ENCODE measurements around the gene NPFF. TPM values are rescaled to one million over a fixed set of nuclear protein-coding genes. Genes with fewer than 3 reads are reported as not detected.

Gene NPFF
- total RNA-seq, 1 experiment from 2014 or later: not detected

DNA sequence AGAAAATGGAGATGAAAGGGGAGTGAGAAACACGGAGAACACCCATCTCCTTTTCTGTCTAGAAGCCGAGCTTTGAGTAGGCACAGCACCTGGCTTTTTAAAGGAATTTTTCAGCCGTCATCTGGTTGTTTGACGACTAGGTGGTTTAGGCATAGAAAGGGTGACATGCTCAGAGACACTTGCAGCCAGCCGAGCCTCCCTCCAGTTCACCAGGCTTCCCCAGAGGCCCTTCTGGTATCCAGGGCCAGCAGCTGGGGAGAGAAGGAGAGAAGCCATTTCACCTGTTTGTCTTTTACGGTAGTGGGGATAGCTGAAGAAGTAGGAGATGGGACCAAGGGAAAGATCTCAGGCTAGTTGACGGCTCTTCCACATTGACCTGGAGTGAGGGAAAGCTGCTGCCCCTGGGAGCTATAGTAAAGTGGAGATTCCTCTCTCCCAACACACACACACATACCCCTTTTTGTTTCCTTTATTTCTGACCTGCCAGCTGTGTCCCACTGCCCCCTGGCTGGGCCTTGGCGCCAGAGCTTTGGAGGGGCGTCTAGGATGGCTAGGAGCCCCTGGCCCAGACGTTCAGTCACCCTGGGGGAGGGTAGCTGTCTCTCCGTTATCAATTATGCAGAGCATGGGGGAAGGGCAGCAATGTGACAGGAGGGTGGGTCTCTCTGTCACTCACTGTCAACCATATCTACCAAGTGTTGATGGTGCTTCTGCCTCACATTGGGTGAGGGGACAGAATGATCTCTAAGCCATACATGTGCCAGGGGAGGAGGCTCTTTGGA is 13.5 kb downstream of the NPFF start:
- no peaks in the 10 kb centered on the region for H3K9me3 ChIP-seq (ENCODE audit: insufficient read depth, low read depth)
- H2AFZ ChIP-seq: peak overlapping the region; percentile 92
- ChIA-PET CTCF (interaction anchor here (0.6 to 0.9 kb wide), 2 partner anchors 132 to 173 kb away, joined by 4 to 5 read pairs; partner anchors contain the start of genes AAAS and ATF7), POLR2A (ENCODE audit: unreplicated experiment) (interaction anchor here (0.6 to 0.7 kb wide), 3 partner anchors 77 to 679 kb away, joined by 4 to 22 read pairs (median 5); no protein-coding TSS in a partner anchor)
- H3K79me2 ChIP-seq (ENCODE audit: low read depth): no peaks in the 10 kb centered on the region
- H3K4me3 ChIP-seq: peak overlapping the region; percentile 64
- H3K27ac ChIP-seq: no peak overlapping the region
- DNase-seq: peak in 1 of 2 experiments; percentile 6
- peaks cover 25% of the 10 kb centered on the region; the same call in 1 of the 2 replicates for H3K4me1 ChIP-seq (replicated peaks; ENCODE audit: insufficient read depth)
- H3K4me2 ChIP-seq: peak overlapping the region; percentile 83
- no peaks in the 10 kb centered on the region for H3K9me2 ChIP-seq (ENCODE audit: insufficient read depth)
- H3K27me3 ChIP-seq (ENCODE audit: insufficient read depth, low read depth): no peaks in the 10 kb centered on the region
- no peaks in the 10 kb centered on the region for H3K36me3 ChIP-seq (ENCODE audit: low read depth)
- H4K20me1 ChIP-seq (ENCODE audit: insufficient read depth): no peaks in the 10 kb centered on the region
- BruUV-seq (replicated peaks): no TSS peak
- peaks cover 29% of the 10 kb centered on the region for H3F3A ChIP-seq (ENCODE audit: insufficient read depth, low read depth)
- intact Hi-C loops (cut with micrococcal nuclease; ENCODE audit: unreplicated experiment): no loop called here
- TF ChIP-seq EZH2 (IDR thresholded peaks at IDR 0.05; ENCODE audit: low read depth) (no peak), CTCF (conservative IDR thresholded peaks at IDR 0.05) (no peak)

DNA sequence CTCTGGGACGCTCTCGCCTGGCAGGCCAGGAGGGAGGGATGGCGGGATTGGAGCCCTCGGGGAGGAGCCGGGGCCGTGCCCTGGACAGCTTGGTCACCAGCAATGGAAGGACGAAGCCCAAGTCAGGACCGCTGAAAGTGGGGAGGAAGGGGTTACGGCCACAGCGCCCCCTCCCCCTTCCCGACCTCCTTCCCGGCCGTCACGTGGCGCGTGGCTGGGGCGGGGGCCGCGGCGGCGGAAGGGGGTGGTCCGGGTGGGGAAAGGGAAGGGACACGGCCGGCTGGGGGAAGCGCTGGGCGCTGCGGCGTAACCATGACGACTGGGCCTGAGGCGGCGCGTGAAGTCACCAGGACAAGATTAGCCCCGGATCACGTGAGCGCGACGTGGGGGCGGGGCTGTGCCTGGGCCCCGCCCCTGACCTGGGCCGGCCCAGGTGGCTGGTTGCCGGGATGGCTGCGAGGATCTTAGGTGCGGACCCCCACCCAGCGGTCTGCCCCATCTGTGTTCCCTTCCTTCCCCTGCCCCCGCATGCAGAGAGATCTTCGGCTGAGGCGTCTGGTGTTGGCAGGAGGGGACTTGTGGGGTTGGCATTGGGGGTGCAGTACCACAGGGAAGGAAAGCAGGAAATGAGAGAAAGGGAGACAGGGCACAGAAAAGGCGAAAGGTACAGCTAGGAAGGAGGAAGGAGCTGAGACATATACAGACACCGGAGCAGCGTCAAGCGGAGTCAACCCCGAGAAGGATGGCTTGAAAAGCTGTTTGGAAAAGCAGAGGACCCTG is 14.3 kb downstream of the NPFF start:
- Histone ChIP-seq H3K27ac (no peak overlapping the region), H3K4me3 (peak overlapping the region; percentile 64), H4K20me1 (ENCODE audit: insufficient read depth) (no peaks in the 10 kb centered on the region), H3K4me2 (peak overlapping the region; percentile 83), H3K79me2 (ENCODE audit: low read depth) (no peaks in the 10 kb centered on the region), H3F3A (ENCODE audit: insufficient read depth, low read depth) (peaks cover 29% of the 10 kb centered on the region), H3K4me1 (replicated peaks; ENCODE audit: insufficient read depth) (peaks cover 25% of the 10 kb centered on the region; the same call in 1 of the 2 replicates), H3K9me3 (ENCODE audit: insufficient read depth, low read depth) (no peaks in the 10 kb centered on the region), H3K36me3 (ENCODE audit: low read depth) (no peaks in the 10 kb centered on the region), H2AFZ (peak overlapping the region; percentile 92), H3K27me3 (ENCODE audit: insufficient read depth, low read depth) (no peaks in the 10 kb centered on the region), H3K9me2 (ENCODE audit: insufficient read depth) (no peaks in the 10 kb centered on the region)
- TF ChIP-seq CTCF (conservative IDR thresholded peaks at IDR 0.05) (no peak), EZH2 (IDR thresholded peaks at IDR 0.05; ENCODE audit: low read depth) (no peak)
- intact Hi-C loops (cut with micrococcal nuclease; ENCODE audit: unreplicated experiment): no loop called here
- POLR2A ChIA-PET (ENCODE audit: unreplicated experiment): interaction anchor here (0.6 to 0.7 kb wide), 3 partner anchors 76 to 680 kb away, joined by 4 to 22 read pairs (median 5); no protein-coding TSS in a partner anchor
- DNase-seq: peak; percentile 68 to 93
- BruUV-seq (replicated peaks): TSS peak; percentile 75
- CTCF ChIA-PET: interaction anchor here (0.9 kb wide), 1 partner anchor 172 kb away, joined by 4 read pairs; the partner anchor contains the start of gene AAAS

DNA sequence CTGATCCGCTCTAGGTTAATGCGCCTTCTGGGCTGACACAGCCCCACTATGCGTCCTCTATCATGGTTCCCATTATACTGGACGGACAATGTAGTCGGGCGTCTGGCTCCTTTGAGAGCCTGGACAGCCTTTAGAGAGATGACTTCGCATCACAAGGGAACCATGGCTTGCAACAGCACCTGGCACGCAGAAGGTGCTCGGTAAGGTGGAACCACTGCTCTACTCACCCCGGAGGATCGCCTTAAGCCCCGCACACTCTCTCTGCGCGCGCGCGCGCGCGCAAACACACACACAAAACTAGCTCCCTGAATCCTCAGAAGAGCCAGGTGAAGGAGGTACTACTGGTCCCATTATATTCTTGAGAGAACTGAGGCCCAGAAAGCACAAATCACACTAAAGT is 15.1 kb downstream of the NPFF start:
- POLR2A ChIA-PET (ENCODE audit: unreplicated experiment): interaction anchor here (0.6 kb wide), 1 partner anchor 9 kb away, joined by 4 read pairs; the partner anchor contains the start of gene TARBP2
- intact Hi-C loops (cut with micrococcal nuclease; ENCODE audit: unreplicated experiment): no loop called here
- TSS peak; percentile 66 for BruUV-seq (replicated peaks)

More for the DNA sequence above, 15.1 kb downstream of the NPFF start:
- Histone ChIP-seq H3K4me3 (no peak overlapping the region; the same call in 1 of the 2 replicates), H3K4me2 (peak overlapping the region; percentile 83), H3K27me3 (ENCODE audit: insufficient read depth, low read depth) (no peaks in the 10 kb centered on the region), H4K20me1 (ENCODE audit: insufficient read depth) (no peaks in the 10 kb centered on the region), H3F3A (ENCODE audit: insufficient read depth, low read depth) (peaks cover 29% of the 10 kb centered on the region), H3K36me3 (ENCODE audit: low read depth) (no peaks in the 10 kb centered on the region), H3K27ac (no peak overlapping the region), H3K9me2 (ENCODE audit: insufficient read depth) (no peaks in the 10 kb centered on the region), H3K79me2 (ENCODE audit: low read depth) (no peaks in the 10 kb centered on the region), H2AFZ (no peak overlapping the region), H3K9me3 (ENCODE audit: insufficient read depth, low read depth) (no peaks in the 10 kb centered on the region), H3K4me1 (replicated peaks; ENCODE audit: insufficient read depth) (peaks cover 25% of the 10 kb centered on the region; the same call in 1 of the 2 replicates)
- TF ChIP-seq CTCF (conservative IDR thresholded peaks at IDR 0.05) (no peak), EZH2 (IDR thresholded peaks at IDR 0.05; ENCODE audit: low read depth) (no peak)
- no peak for DNase-seq
- CTCF ChIA-PET: interaction anchor here (1.1 kb wide), 1 partner anchor 17 kb away, joined by 3 read pairs; no protein-coding TSS in a partner anchor

Data from PC-9 (cell line).